HepG2 (cell line): Measurements from ENCODE around the gene DDN. TPM values are rescaled to one million over a fixed set of nuclear protein-coding genes. Genes with fewer than 3 reads are reported as not detected.

Source experiments
- ATAC-seq: fragments of 200-7000 bp; cut with Tn5 transposase; 3 replicates; pipeline ENCODE4 v1.9.1; 2020; ENCODE audit warnings: mild to moderate bottlenecking, moderate library complexity
- BruUV-seq: library from RNA; stranded (reverse); fragments of 400-500 nt; replicated peaks from 2 replicates; lab custom pipeline; 2021; lab: Mats Ljungman, UMichigan
- CTCF ChIA-PET: fragments of 300-600 bp; formaldehyde crosslinking; extraction: SDS; loops from one replicate; lab custom pipeline; 2021; ENCODE audit warnings: low total read pairs, inconsistent platforms, low intra/inter-chr PET ratio; lab: Yijun Ruan, JAX
- POLR2A ChIA-PET: fragments of 350-600 bp; sonication (Branson Sonifier 250); formaldehyde crosslinking; loops from one replicate; lab custom pipeline; 2020; ENCODE audit warnings: antibody characterized with exemption, inconsistent platforms; lab: Yijun Ruan, JAX
- DNase-seq: peaks from one replicate; pipeline ENCODE4 v3.0.0-alpha.2; 2015; ENCODE audit warnings: low spot score
- FAIRE-seq: peaks from 3 replicates; lab custom pipeline; 2011; peaks lifted over from hg19 to GRCh38; lab: Jason Lieb, UNC
- H2AFZ ChIP-seq: one replicate; pipeline ENCODE4 v1.6.1; 2011; ENCODE audit warnings: low read length, inconsistent platforms
- H3K27ac ChIP-seq: fragments of 300-600 bp; 3 replicates; pipeline ENCODE4 v1.8.0; 2011; ENCODE audit warnings: mixed run types, mild to moderate bottlenecking, mixed read lengths, low read length, inconsistent platforms; ENCODE audit not compliant: insufficient read depth; ENCODE audit errors: extremely low read length
- H3K27me3 ChIP-seq, 2 experiments: fragments of 200-600 bp in 1 of 2; 2 replicates in 1 of 2; 3 replicates in 1 of 2; pipeline versions ENCODE4 v1.6.0 to v1.8.0; 2011; ENCODE audit warnings: low read length in 2 of 2, mild to moderate bottlenecking in 2 of 2, moderate library complexity in 2 of 2, inconsistent platforms in 1 of 2; ENCODE audit not compliant: insufficient read depth in 2 of 2, control insufficient read depth in 1 of 2
- H3K36me3 ChIP-seq, 2 experiments: fragments of 200-600 bp in 1 of 2; replicated peaks in 1 of 2; 2 replicates in 1 of 2; 3 replicates in 1 of 2; pipeline versions ENCODE4 v1.5.1 to v1.8.0; 2011; ENCODE audit warnings: low read length in 2 of 2, inconsistent platforms in 1 of 2; ENCODE audit not compliant: insufficient read depth in 2 of 2, control insufficient read depth in 1 of 2
- H3K4me1 ChIP-seq: 2 replicates; pipeline ENCODE4 v1.5.1; 2012; ENCODE audit warnings: low read length, inconsistent platforms; ENCODE audit not compliant: insufficient read depth
- H3K4me2 ChIP-seq: 2 replicates; pipeline ENCODE4 v1.6.0; 2011; ENCODE audit warnings: low read depth, low read length, inconsistent platforms
- H3K4me3 ChIP-seq, 3 experiments: fragments of 200-600 bp in 1 of 3; sonication (generic), shearing (Covaris generic) in 1 of 3; replicated peaks in 1 of 3; 2 replicates each; pipeline ENCODE4 v1.5.1; 2011 to 2016; ENCODE audit warnings: low read length in 3 of 3, inconsistent platforms in 2 of 3, low read depth in 2 of 3, mild to moderate bottlenecking in 2 of 3, control low read depth in 1 of 3, mixed read lengths in 1 of 3; ENCODE audit not compliant: insufficient read depth in 1 of 3
- H3K79me2 ChIP-seq: one replicate; pipeline ENCODE4 v1.6.1; 2011; ENCODE audit warnings: low read length, inconsistent platforms; ENCODE audit not compliant: insufficient read depth
- H3K9ac ChIP-seq: 2 replicates; pipeline ENCODE4 v1.6.0; 2011; ENCODE audit warnings: mild to moderate bottlenecking, low read depth, low read length, inconsistent platforms; ENCODE audit not compliant: insufficient read depth
- H3K9me3 ChIP-seq: 2 replicates; pipeline ENCODE4 v1.5.1; 2012; ENCODE audit warnings: mild to moderate bottlenecking, low read length
- H4K20me1 ChIP-seq: 2 replicates; pipeline ENCODE4 v1.6.0; 2011; ENCODE audit warnings: inconsistent platforms, mild to moderate bottlenecking, low read length, moderate library complexity; ENCODE audit not compliant: insufficient read depth
- HIVEP1 ChIP-seq: sonication (generic); formaldehyde crosslinking; IDR thresholded peaks from 2 replicates; pipeline ENCODE4 v1.4.0; 2020; ENCODE audit warnings: mild to moderate bottlenecking, missing genetic modification reagents
- KLF6 ChIP-seq: IDR thresholded peaks from 2 replicates; pipeline ENCODE4 v1.8.0; 2016; ENCODE audit warnings: missing biosample characterization, missing genetic modification reagents
- NKX3-1 ChIP-seq: sonication (generic); formaldehyde crosslinking; IDR thresholded peaks from 2 replicates; pipeline ENCODE4 v1.5.0; 2020; ENCODE audit warnings: missing genetic modification reagents
- POLR2G ChIP-seq: fragments of 200-400 bp; formaldehyde crosslinking; IDR thresholded peaks from 2 replicates; pipeline ENCODE4 v1.6.1; 2018; ENCODE audit warnings: mild to moderate bottlenecking, low read depth, low read length, moderate library complexity
- ZNF629 ChIP-seq: sonication (generic); formaldehyde crosslinking; conservative IDR thresholded peaks from 2 replicates; pipeline ENCODE4 v1.5.0; 2020; ENCODE audit warnings: missing genetic modification reagents
- ZNF816 ChIP-seq: sonication (generic); formaldehyde crosslinking; IDR thresholded peaks from 2 replicates; pipeline ENCODE4 v1.8.0; 2022; ENCODE audit warnings: missing genetic modification reagents, mild to moderate bottlenecking, borderline replicate concordance
- ZNF878 ChIP-seq: sonication (generic); formaldehyde crosslinking; IDR thresholded peaks from 2 replicates; pipeline ENCODE4 v1.8.1; 2023; ENCODE audit warnings: mild to moderate bottlenecking, missing genetic modification reagents, moderate library complexity
- WGBS: methylation state at CpG from one replicate; pipeline ENCODE4 v1.1.6; 2017; ENCODE audit warnings: low lambda C conversion rate; 5-methylcytosine and 5-hydroxymethylcytosine counted together
- in situ Hi-C: cut with HindIII; loops from 2 replicates; pipeline ENCODE4 v1.10.0; 2017; ENCODE audit warnings: low pct_unique_long_range_greater_than_20kb; ENCODE audit not compliant: extremely low pct_ligation_motif_present
- intact Hi-C: fragments of 100-400 bp; cut with micrococcal nuclease; formaldehyde crosslinking; loops from one replicate; pipeline ENCODE4 v1.10.0; 2022; ENCODE audit not compliant: unreplicated experiment
- polyA plus RNA-seq, 8 experiments: library from polyadenylated mRNA; depleted of rRNA in 3 of 8; stranded (reverse) in 7 of 8; unstranded in 1 of 8; fragments of >200 nt; fragmentation: Illumina TruSeq in 4 of 8; extraction: Trizol in 4 of 8; gene quantifications; 2 replicates each; pipeline versions ENCODE4 v1.2.1 to v1.2.3, GENCODE V29; 2011 to 2016; ENCODE audit warnings: low read depth in 4 of 8, missing spikeins in 1 of 8, mixed read lengths in 1 of 8; ENCODE audit not compliant: insufficient read depth in 1 of 8
- total RNA-seq, 5 experiments: library from RNA; depleted of rRNA; stranded (reverse); fragments of >200 nt; fragmentation: Illumina TruSeq; extraction: Trizol; gene quantifications; 2 replicates each; pipeline ENCODE4 v1.2.3, GENCODE V29; 2016; ENCODE audit warnings: low read depth in 1 of 5
- TF ChIP-seq, protein P1 (sequence below): sonication (generic); formaldehyde crosslinking; IDR thresholded peaks from 2 replicates; pipeline ENCODE4 v1.4.0; 2020; ENCODE audit warnings: mild to moderate bottlenecking, missing genetic modification reagents, borderline replicate concordance

Gene DDN
- total and polyA plus RNA-seq, 2 of the 13 experiments (the other 11 are each of a cell fraction or from before 2014, with no cell fraction given): 0.24 to 0.53 TPM

DNA sequence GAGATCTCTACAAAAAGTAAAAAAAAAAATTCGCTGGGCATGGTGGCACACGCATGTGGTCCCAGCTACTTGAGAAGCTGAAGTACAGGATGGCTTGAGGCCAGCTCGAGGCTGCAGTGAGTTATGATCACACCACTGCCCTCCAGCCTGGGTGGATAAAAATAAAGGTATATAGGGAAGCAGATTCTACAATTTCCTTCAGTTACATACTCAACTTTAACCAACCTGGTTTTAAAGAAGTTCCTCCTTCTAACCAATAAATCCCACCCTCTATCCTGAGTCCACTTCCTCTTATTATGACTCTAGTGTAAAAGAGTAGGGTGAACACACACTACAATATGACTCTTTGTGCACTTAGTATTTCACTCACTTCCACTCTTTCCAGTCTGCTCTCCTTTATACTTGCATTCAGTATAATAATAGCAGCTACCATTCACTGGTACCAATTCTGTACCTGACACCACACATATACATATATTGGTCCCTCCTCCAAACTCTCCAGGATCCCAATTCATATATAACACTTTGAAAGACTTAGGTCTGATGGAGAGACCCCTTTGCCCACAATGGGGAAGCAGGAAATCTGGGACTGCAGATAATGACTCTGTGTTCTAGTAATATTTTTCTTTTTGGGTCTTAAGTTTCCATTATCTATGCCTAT, 44.2 kb downstream of the DDN start:
- no peak for TF ChIP-seq NKX3-1
- no peak for TF ChIP-seq POLR2G
- no peak for TF ChIP-seq ZNF816 (CRISPR knock-in tag)
- TF ChIP-seq ZNF629: no peak
- TF ChIP-seq, protein P1, sequence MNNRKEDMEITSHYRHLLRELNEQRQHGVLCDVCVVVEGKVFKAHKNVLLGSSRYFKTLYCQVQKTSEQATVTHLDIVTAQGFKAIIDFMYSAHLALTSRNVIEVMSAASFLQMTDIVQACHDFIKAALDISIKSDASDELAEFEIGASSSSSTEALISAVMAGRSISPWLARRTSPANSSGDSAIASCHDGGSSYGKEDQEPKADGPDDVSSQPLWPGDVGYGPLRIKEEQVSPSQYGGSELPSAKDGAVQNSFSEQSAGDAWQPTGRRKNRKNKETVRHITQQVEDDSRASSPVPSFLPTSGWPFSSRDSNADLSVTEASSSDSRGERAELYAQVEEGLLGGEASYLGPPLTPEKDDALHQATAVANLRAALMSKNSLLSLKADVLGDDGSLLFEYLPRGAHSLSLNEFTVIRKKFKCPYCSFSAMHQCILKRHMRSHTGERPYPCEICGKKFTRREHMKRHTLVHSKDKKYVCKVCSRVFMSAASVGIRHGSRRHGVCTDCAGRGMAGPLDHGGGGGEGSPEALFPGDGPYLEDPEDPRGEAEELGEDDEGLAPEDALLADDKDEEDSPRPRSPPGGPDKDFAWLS (CRISPR knock-in tag): no peak
- no peak for TF ChIP-seq HIVEP1 (CRISPR knock-in tag)
- no peak for TF ChIP-seq ZNF878 (CRISPR knock-in tag)
- no peak for TF ChIP-seq KLF6 (CRISPR knock-in tag)
- H3K27me3 ChIP-seq: no peaks in the 10 kb centered on the region
- in situ Hi-C loops: no loop called here
- FAIRE-seq: no peak
- intact Hi-C loops: loop anchor here (5.0 kb wide), 1 partner anchor 1977 kb away; no protein-coding TSS in a partner anchor
- H3K4me3 ChIP-seq: no peak overlapping the region
- no TSS peak for BruUV-seq
- H3K79me2 ChIP-seq: peaks cover 43% of the 10 kb centered on the region
- H3K36me3 ChIP-seq: peaks cover 0 to 18% of the 10 kb centered on the region in 2 experiments; a peak in 2 of 5 replicates
- peaks cover 6% of the 10 kb centered on the region; the same call in 1 of the 2 replicates for H4K20me1 ChIP-seq
- H3K4me1 ChIP-seq: peaks cover 26% of the 10 kb centered on the region
- no peak overlapping the region for H3K4me2 ChIP-seq
- no peak overlapping the region for H3K27ac ChIP-seq
- H3K9ac ChIP-seq: no peak overlapping the region
- 100% methylated on average over 3 of the region's 3 CpGs for WGBS
- no peak for DNase-seq
- ChIA-PET POLR2A (no interaction called here), CTCF (no interaction called here)
- H2AFZ ChIP-seq: no peak overlapping the region
- no peaks in the 10 kb centered on the region for H3K9me3 ChIP-seq
- no peak for ATAC-seq
